HCT116 (cell line): ENCODE measurements around the gene RABGGTA. TPM values are rescaled to one million over a fixed set of nuclear protein-coding genes. Genes with fewer than 3 reads are reported as not detected.

ENCODE experiments used
- SIN3A ChIP-seq: IDR thresholded peaks from 2 replicates; pipeline ENCODE4 v1.6.1; 2012; ENCODE audit warnings: low read depth
- SRF ChIP-seq: IDR thresholded peaks from 2 replicates; pipeline ENCODE4 v1.6.1; 2012; ENCODE audit warnings: low read depth
- total RNA-seq: library from RNA; stranded (reverse); gene quantifications from one replicate; pipeline ENCODE4 v1.2.1, GENCODE V29; 2021; ENCODE audit not compliant: unreplicated experiment
- TF ChIP-seq, protein P1 (sequence below), 3 experiments: fragments of 200-600 bp in 1 of 3; sonication (generic) in 1 of 3; IDR thresholded peaks in 2 of 3; conservative IDR thresholded peaks in 1 of 3; 2 replicates each; pipeline ENCODE4 v1.5.1; 2012 to 2017; ENCODE audit warnings: low read depth in 2 of 3, low read length in 2 of 3, antibody characterized with exemption in 1 of 3, borderline replicate concordance in 1 of 3, control low read depth in 1 of 3, mild to moderate bottlenecking in 1 of 3, mixed read lengths in 1 of 3, mixed run types in 1 of 3, moderate library complexity in 1 of 3; ENCODE audit not compliant: insufficient read depth in 1 of 3
- TF ChIP-seq, protein P2 (sequence below): IDR thresholded peaks from 2 replicates; pipeline ENCODE4 v1.6.1; 2012

Gene RABGGTA
- total RNA-seq, 1 experiment from 2014 or later: 40.8 TPM

DNA sequence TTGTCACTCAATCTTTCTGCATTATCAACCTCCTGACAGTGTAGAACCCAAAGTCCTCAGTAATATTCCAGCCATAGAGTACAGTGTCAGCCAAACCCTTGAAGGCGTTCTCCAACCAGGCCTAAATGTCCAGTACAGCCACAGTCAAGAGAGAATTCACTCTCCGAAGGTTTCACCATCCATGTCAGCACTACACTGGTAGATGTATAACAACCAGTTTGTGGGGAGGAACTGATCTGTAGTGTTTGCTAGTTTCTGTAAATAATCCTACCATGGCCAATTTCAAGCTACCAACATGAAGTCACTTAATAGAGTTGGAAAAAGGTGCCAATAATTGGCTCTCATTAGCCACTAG, 55.1 kb downstream of the RABGGTA start (continued):
- TF ChIP-seq, protein P1, sequence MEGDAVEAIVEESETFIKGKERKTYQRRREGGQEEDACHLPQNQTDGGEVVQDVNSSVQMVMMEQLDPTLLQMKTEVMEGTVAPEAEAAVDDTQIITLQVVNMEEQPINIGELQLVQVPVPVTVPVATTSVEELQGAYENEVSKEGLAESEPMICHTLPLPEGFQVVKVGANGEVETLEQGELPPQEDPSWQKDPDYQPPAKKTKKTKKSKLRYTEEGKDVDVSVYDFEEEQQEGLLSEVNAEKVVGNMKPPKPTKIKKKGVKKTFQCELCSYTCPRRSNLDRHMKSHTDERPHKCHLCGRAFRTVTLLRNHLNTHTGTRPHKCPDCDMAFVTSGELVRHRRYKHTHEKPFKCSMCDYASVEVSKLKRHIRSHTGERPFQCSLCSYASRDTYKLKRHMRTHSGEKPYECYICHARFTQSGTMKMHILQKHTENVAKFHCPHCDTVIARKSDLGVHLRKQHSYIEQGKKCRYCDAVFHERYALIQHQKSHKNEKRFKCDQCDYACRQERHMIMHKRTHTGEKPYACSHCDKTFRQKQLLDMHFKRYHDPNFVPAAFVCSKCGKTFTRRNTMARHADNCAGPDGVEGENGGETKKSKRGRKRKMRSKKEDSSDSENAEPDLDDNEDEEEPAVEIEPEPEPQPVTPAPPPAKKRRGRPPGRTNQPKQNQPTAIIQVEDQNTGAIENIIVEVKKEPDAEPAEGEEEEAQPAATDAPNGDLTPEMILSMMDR (IDR thresholded peaks at IDR 0.05 in 2 of 3, conservative IDR thresholded peaks at IDR 0.05 in 1 of 3; ENCODE audit: borderline replicate concordance in 1 of 3, insufficient read depth in 1 of 3, low read depth in 2 of 3, low read length in 2 of 3): no peak
- TF ChIP-seq SRF (no peak), SIN3A (no peak)
- TF ChIP-seq, protein P2, sequence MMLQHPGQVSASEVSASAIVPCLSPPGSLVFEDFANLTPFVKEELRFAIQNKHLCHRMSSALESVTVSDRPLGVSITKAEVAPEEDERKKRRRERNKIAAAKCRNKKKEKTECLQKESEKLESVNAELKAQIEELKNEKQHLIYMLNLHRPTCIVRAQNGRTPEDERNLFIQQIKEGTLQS: no peak

Other genes with a start within 250 kb of the RABGGTA start
- 0.71 TPM for gene CARMIL3, start 219.6 kb downstream of the RABGGTA start, total RNA-seq
- gene CPNE6, start 200.0 kb downstream of the RABGGTA start, total RNA-seq: not detected
- gene PCK2, start 177.3 kb downstream of the RABGGTA start, total RNA-seq: 94.1 TPM
- 47.5 TPM for gene DCAF11, start 156.8 kb downstream of the RABGGTA start, total RNA-seq
- 0.66 TPM for gene NRL, start 156.6 kb downstream of the RABGGTA start, total RNA-seq
- gene FITM1, start 140.9 kb downstream of the RABGGTA start, total RNA-seq: 0.81 TPM
- gene PSME1, start 135.4 kb downstream of the RABGGTA start, total RNA-seq: 174 TPM
- 42.0 TPM for gene EMC9, start 130.0 kb downstream of the RABGGTA start, total RNA-seq
- 160 TPM for gene PSME2, start 125.0 kb downstream of the RABGGTA start, total RNA-seq
- gene RNF31, start 124.1 kb downstream of the RABGGTA start, total RNA-seq: 78.0 TPM
- 21.7 TPM for gene IRF9, start 110.3 kb downstream of the RABGGTA start, total RNA-seq
- 7.6 TPM for gene REC8, start 99.5 kb downstream of the RABGGTA start, total RNA-seq
- 102 TPM for gene IPO4, start 82.8 kb downstream of the RABGGTA start, total RNA-seq
- gene TM9SF1, start 76.2 kb downstream of the RABGGTA start, total RNA-seq: 35.2 TPM
- 0.32 TPM for gene TSSK4, start 65.9 kb downstream of the RABGGTA start, total RNA-seq
- gene CHMP4A, start 58.1 kb downstream of the RABGGTA start, total RNA-seq: 34.6 TPM
- 15.9 TPM for gene MDP1, start 55.5 kb downstream of the RABGGTA start, total RNA-seq
- 178 TPM for gene NEDD8, start 39.2 kb downstream of the RABGGTA start, total RNA-seq
- 66.9 TPM for gene GMPR2, start 38.7 kb downstream of the RABGGTA start, total RNA-seq
- gene TINF2, start 29.0 kb downstream of the RABGGTA start, total RNA-seq: 38.4 TPM
- gene TGM1, start 8.4 kb downstream of the RABGGTA start, total RNA-seq: 5.6 TPM
- gene DHRS1, start 28.2 kb upstream of the RABGGTA start, total RNA-seq: 34.7 TPM
- 39.4 TPM for gene NOP9, start 28.3 kb upstream of the RABGGTA start, total RNA-seq
- 0.22 TPM for gene CIDEB, start 36.4 kb upstream of the RABGGTA start, total RNA-seq
- gene LTB4R2, start 38.5 kb upstream of the RABGGTA start, total RNA-seq: 15.4 TPM
- 14.8 TPM for gene LTB4R, start 39.9 kb upstream of the RABGGTA start, total RNA-seq
- gene ADCY4, start 63.5 kb upstream of the RABGGTA start, total RNA-seq: 0.86 TPM
- not detected for gene RIPK3, start 68.4 kb upstream of the RABGGTA start, total RNA-seq
- gene NFATC4, start 96.6 kb upstream of the RABGGTA start, total RNA-seq: 7.6 TPM
- gene NYNRIN, start 127.4 kb upstream of the RABGGTA start, total RNA-seq: 0.27 TPM
- gene CBLN3, start 158.1 kb upstream of the RABGGTA start, total RNA-seq: 2.0 TPM
- 50.1 TPM for gene KHNYN, start 158.4 kb upstream of the RABGGTA start, total RNA-seq
- 61.8 TPM for gene SDR39U1, start 171.2 kb upstream of the RABGGTA start, total RNA-seq
- gene CMA1, start 236.7 kb upstream of the RABGGTA start, total RNA-seq: not detected